ENCODE results near the gene UTP14A. TPM values are rescaled to one million over a fixed set of nuclear protein-coding genes. Genes with fewer than 3 reads are reported as not detected.

UTP14A gene
- total and polyA plus RNA-seq, 5 donors: 6.2 to 11.2 (median 8.5) TPM

- Histone ChIP-seq H3K27ac (ENCODE audit: low read length) (no peak overlapping the region), H3K4me1 (ENCODE audit: control insufficient read depth, insufficient read depth, low read length) (no peaks in the 10 kb centered on the region), H3K27me3 (ENCODE audit: control insufficient read depth, insufficient read depth) (no peaks in the 10 kb centered on the region), H3K4me3 (ENCODE audit: low read length) (no peak overlapping the region), H3K9me3 (ENCODE audit: control insufficient read depth, low read length) (no peaks in the 10 kb centered on the region)
- intact Hi-C loops (cut with DNase I): loop anchor here in 3 of 4 donors (2.0 to 10.0 kb wide), 4 partner anchors 99 to 321 kb away; no protein-coding TSS in a partner anchor
- WGBS: 35% methylated on average over 15 of the region's 15 CpGs
- peak; percentile 70 to 80 (median 75) for DNase-seq
- ATAC-seq: peak; percentile 79 to 81
These were observed 19.5 kb downstream of the UTP14A start for GRCh38 chrX:129925305-129926092.

DNA sequence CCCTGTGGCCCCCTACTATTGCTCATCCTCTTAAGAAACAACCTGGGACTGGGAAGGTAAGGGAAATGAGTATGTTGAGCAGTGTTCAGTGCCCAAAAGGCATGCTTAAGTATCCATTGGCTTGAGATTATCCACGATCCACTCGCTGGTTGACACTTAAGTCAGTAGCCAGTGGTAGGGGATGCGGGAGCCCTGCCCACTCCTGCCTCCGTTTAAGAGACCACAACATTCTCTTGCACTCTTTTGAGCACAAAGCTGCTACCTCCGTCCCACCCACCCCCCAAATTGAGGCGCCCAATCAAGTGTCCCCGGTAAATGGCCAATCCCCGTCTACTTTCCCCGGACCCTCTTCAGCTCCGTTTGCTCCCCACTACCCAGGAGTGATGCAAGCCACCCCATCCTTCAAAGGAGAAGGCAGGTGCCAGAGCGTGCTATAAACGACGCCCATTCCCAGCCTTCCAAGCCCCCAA, 25.0 kb downstream of the UTP14A start:
- DNase-seq: peak in 1 of 3 donors; percentile 51
- H3K27ac ChIP-seq (ENCODE audit: low read length): peak overlapping the region; percentile 96
- no peaks in the 10 kb centered on the region for H3K9me3 ChIP-seq (ENCODE audit: control insufficient read depth, low read length)
- ATAC-seq: no peak
- 4% methylated on average over 13 of the region's 13 CpGs for WGBS
- no peaks in the 10 kb centered on the region for H3K4me1 ChIP-seq (ENCODE audit: control insufficient read depth, insufficient read depth, low read length)
- peak overlapping the region; percentile 62 for H3K4me3 ChIP-seq (ENCODE audit: low read length)
- no peaks in the 10 kb centered on the region for H3K27me3 ChIP-seq (ENCODE audit: control insufficient read depth, insufficient read depth)
- intact Hi-C loops (cut with DNase I): no loop called here

DNA sequence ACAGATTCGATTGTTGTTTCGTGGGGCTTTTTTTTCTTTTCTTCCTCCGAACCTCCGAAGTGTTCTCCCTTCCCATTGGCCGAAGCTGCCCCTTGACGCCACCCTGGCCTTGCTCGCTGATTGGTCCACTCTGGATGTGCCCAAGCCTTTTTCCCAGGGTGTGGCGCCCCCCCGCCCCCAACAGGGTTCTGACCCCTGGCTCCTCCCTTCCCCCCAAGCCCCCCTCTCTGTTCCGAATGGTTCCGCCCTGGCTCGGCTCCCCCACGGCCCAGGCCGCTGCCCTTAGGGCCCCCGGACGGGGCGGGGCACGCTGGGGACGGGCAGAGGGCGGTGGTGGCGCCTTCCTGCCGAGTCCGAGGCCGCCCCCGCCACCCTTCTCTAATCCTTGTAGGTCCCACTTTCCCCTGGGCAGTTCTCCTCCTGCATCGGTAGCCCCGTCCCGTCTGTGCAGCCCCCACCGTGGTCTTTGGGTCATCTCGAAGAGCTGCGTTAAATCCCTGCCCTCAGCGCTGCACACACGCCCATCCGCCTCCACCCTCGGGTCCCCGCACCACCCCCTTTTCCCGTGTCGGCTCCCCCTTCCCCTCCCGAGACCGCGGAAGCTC, 25.5 kb downstream of the UTP14A start:
- Histone ChIP-seq H3K4me1 (ENCODE audit: control insufficient read depth, insufficient read depth, low read length) (no peaks in the 10 kb centered on the region), H3K9me3 (ENCODE audit: control insufficient read depth, low read length) (no peaks in the 10 kb centered on the region), H3K27me3 (ENCODE audit: control insufficient read depth, insufficient read depth) (no peaks in the 10 kb centered on the region), H3K4me3 (ENCODE audit: low read length) (peak overlapping the region; percentile 83), H3K27ac (ENCODE audit: low read length) (peak overlapping the region; percentile 99)
- DNase-seq (peak; percentile 93 to 97 (median 97)), ATAC-seq (peak; percentile 97)
- intact Hi-C loops (cut with DNase I): no loop called here
- WGBS: 2% methylated on average over 36 of the region's 41 CpGs

DNA sequence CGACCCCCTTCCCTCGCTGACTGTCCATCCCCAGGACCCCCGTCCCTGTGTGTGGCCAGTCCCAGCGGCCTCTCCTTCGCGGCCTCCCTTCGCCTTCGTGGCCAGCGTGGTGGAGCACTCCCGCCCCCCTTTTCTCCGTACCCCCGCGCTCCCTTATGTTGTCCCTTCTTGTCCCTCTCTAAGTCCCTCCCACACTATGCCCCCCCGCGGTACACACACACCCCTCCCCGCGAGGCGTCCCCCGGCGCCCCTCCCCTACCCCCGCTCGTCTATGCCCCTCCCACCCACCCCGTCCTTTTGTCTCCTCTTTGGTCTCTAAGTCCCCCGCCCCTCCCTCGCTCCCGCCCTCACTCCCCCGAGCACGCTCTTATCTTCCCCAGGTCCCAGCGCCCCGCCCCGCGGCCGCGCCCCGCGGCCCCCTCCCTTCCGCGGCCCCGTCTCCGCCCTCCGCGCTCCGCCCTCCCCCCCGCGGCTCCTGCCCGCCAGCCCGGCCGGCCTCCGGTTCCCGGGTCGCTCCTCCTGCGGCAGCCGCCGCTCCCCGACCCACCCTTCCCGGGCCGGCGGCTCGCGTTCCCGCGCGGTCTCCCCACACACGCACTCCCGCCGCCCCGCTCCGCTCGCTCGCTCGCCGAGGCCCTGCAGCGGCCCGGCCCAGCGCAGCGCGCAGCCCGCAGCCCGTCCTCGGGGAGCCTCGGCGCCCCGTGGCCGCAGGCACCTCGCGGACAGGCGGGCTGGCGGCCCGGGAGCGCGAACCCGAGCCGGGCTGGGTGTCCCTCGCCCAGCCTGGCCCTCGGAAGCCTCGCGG, 26.3 kb downstream of the UTP14A start:
- H3K27ac ChIP-seq (ENCODE audit: low read length): peak overlapping the region; percentile 99
- under 1% methylated on average over 92 of the region's 97 CpGs for WGBS
- H3K27me3 ChIP-seq (ENCODE audit: control insufficient read depth, insufficient read depth): no peaks in the 10 kb centered on the region
- H3K9me3 ChIP-seq (ENCODE audit: control insufficient read depth, low read length): no peaks in the 10 kb centered on the region
- H3K4me1 ChIP-seq (ENCODE audit: control insufficient read depth, insufficient read depth, low read length): no peaks in the 10 kb centered on the region
- H3K4me3 ChIP-seq (ENCODE audit: low read length): peak overlapping the region; percentile 83
- ATAC-seq (peak; percentile 90 to 92), DNase-seq (peak; percentile 93 to 97 (median 97))
- intact Hi-C loops (cut with DNase I): no loop called here

DNA sequence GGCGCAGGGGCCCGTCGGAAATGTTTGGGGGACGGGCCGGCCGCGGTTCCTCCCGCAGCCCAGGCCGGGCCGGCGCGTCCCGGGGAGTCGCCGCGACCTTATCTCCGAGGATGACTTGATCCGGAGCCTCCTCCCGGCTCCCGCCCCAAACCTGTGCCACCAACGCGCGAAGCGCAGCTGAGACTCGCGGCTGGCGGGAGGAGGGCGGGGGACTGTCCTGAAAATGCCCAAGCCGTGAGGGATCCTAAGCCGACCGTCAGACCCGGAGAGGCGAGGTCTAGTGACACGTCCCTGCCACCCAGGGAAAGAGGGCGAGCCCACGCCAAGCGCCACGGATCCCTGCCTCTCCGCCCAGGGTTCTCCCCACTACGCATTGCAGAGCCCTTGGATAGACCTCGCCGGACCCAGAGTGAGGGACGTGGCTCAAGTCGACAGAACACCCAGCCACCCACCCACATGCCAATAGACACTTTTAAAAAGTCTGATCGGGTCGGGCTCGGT, 26.9 kb downstream of the UTP14A start:
- ATAC-seq (no peak), DNase-seq (peak; percentile 49 to 76 (median 69))
- no peaks in the 10 kb centered on the region for H3K4me1 ChIP-seq (ENCODE audit: control insufficient read depth, insufficient read depth, low read length)
- no peaks in the 10 kb centered on the region for H3K9me3 ChIP-seq (ENCODE audit: control insufficient read depth, low read length)
- intact Hi-C loops (cut with DNase I): no loop called here
- H3K27ac ChIP-seq (ENCODE audit: low read length): peak overlapping the region; percentile 92
- no peaks in the 10 kb centered on the region for H3K27me3 ChIP-seq (ENCODE audit: control insufficient read depth, insufficient read depth)
- peak overlapping the region; percentile 73 for H3K4me3 ChIP-seq (ENCODE audit: low read length)
- WGBS: 4% methylated on average over 47 of the region's 47 CpGs

DNA sequence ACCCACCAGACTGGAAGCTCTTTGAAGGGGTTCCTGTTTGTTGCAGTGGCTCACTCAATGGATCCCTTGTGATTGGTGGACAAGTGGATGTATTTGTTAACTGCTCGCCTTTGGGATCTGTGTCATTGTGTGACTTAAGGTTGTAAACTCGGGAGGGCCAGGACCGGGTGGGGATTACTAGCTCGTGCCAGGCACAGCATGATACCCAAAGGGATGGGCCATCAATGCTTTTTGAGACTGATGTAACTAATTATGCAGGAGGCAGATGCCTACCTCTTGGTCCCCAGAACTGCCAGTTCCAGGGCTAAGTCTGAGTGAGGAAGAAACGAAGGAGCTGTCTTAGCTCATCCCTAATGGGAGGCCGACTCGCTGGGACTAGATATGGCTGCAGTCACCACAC, 27.7 kb downstream of the UTP14A start:
- ATAC-seq: no peak
- intact Hi-C loops (cut with DNase I): no loop called here
- WGBS: 53% methylated on average over 7 of the region's 7 CpGs

DNA sequence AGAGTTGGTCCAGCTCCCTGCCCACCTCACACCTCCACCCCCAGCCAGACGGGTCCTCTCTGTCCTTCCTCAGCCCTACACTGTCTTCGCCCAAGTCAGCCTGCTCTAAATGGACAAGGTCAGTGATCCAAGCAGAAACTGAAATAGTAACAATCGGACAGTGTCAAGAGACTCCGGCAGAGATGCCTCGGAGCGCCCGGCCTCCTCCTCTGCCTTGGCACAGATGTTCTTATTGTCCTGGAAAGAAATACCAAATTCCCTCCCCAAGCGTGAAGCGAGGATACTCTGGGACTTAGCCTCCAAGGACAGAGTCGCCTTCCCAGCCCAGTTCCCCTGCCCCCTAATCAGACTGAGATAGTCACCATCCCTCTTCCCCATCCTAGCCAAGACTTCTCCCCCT, 28.5 kb downstream of the UTP14A start:
- WGBS: 27% methylated on average over 10 of the region's 10 CpGs
- DNase-seq (peak in 1 of 3 donors; percentile 47), ATAC-seq (no peak)
- H3K4me3 ChIP-seq (ENCODE audit: low read length): no peak overlapping the region
- no peaks in the 10 kb centered on the region for H3K9me3 ChIP-seq (ENCODE audit: control insufficient read depth, low read length)
- intact Hi-C loops (cut with DNase I): no loop called here
- no peaks in the 10 kb centered on the region for H3K4me1 ChIP-seq (ENCODE audit: control insufficient read depth, insufficient read depth, low read length)
- no peaks in the 10 kb centered on the region for H3K27me3 ChIP-seq (ENCODE audit: control insufficient read depth, insufficient read depth)
- H3K27ac ChIP-seq (ENCODE audit: low read length): no peak overlapping the region

More for the DNA sequence above, 27.7 kb downstream of the UTP14A start:
- no peak for DNase-seq
- no peak overlapping the region for H3K27ac ChIP-seq (ENCODE audit: low read length)
- H3K27me3 ChIP-seq (ENCODE audit: control insufficient read depth, insufficient read depth): no peaks in the 10 kb centered on the region
- H3K9me3 ChIP-seq (ENCODE audit: control insufficient read depth, low read length): no peaks in the 10 kb centered on the region
- no peaks in the 10 kb centered on the region for H3K4me1 ChIP-seq (ENCODE audit: control insufficient read depth, insufficient read depth, low read length)
- H3K4me3 ChIP-seq (ENCODE audit: low read length): no peak overlapping the region

DNA sequence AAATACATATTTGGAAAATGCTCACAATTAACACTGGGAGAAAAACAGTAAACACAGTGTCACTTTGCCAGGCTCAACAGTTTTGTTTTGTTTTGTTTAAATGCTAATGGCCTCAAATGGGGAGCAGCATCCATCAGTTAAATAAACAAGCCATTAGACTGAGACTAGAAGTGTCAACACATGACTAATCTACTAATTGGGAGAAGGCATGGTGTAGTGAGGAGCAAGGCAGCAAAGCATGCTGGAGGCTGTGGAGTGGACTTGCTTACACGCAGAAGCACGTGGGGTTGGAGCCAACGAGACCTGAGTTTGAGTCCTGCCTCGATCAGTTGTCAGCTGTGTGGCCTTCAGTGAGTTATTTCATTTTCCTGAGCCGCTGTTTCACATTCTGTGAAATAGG, 29.0 kb downstream of the UTP14A start:
- Histone ChIP-seq H3K4me3 (ENCODE audit: low read length) (no peak overlapping the region), H3K27ac (ENCODE audit: low read length) (no peak overlapping the region), H3K27me3 (ENCODE audit: control insufficient read depth, insufficient read depth) (no peaks in the 10 kb centered on the region), H3K4me1 (ENCODE audit: control insufficient read depth, insufficient read depth, low read length) (no peaks in the 10 kb centered on the region), H3K9me3 (ENCODE audit: control insufficient read depth, low read length) (no peaks in the 10 kb centered on the region)
- DNase-seq (no peak), ATAC-seq (no peak)
- 86% methylated on average over 5 of the region's 5 CpGs for WGBS
- intact Hi-C loops (cut with DNase I): no loop called here

DNA sequence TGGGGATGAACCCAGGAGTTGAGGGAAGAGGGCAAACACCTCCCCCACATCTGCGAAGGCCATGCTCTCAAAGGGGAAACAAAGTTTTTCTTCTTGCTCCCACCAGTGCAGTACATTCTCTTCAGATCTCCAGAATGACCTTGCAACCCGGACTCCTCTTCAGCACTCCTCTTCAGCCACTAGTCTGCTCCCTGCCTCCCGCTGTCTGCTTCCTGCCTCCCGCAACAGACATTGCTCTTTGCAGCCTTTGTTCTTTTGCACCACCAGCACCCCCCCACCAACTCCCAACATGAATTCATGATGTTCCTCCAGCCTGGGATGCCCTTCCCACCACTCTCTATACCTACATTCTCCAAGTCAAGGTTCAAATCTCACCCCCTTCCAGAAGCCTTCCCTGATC, 32.1 kb downstream of the UTP14A start:
- DNase-seq (no peak), ATAC-seq (no peak)
- Histone ChIP-seq H3K9me3 (ENCODE audit: control insufficient read depth, low read length) (no peaks in the 10 kb centered on the region), H3K4me1 (ENCODE audit: control insufficient read depth, insufficient read depth, low read length) (no peaks in the 10 kb centered on the region), H3K27ac (ENCODE audit: low read length) (no peak overlapping the region), H3K4me3 (ENCODE audit: low read length) (no peak overlapping the region), H3K27me3 (ENCODE audit: control insufficient read depth, insufficient read depth) (no peaks in the 10 kb centered on the region)
- 57% methylated on average over 4 of the region's 4 CpGs for WGBS
- intact Hi-C loops (cut with DNase I): no loop called here

GRCh38 chrX:129939986-129940385, 34.0 kb downstream of the UTP14A start:
- Histone ChIP-seq H3K27ac (ENCODE audit: low read length) (no peak overlapping the region), H3K4me3 (ENCODE audit: low read length) (no peak overlapping the region), H3K4me1 (ENCODE audit: control insufficient read depth, insufficient read depth, low read length) (no peaks in the 10 kb centered on the region), H3K27me3 (ENCODE audit: control insufficient read depth, insufficient read depth) (no peaks in the 10 kb centered on the region), H3K9me3 (ENCODE audit: control insufficient read depth, low read length) (no peaks in the 10 kb centered on the region)
- DNase-seq (no peak), ATAC-seq (no peak)
- intact Hi-C loops (cut with DNase I): no loop called here
- WGBS: 34% methylated on average over 8 of the region's 8 CpGs
